K562 (cell line): Measurements from ENCODE around the gene HS3ST2.

Source experiments
- CTCF ChIP-seq, 3 experiments: IDR thresholded peaks in 2 of 3; conservative IDR thresholded peaks in 1 of 3; 2 replicates each; pipeline ENCODE4 v1.5.1; 2011 to 2012; ENCODE audit warnings: low read length in 3 of 3, mild to moderate bottlenecking in 3 of 3, control low read depth in 2 of 3, improper control_type of control experiment in 1 of 3, inconsistent platforms in 1 of 3, low read depth in 1 of 3, mixed read lengths in 1 of 3, moderate library complexity in 1 of 3; ENCODE audit not compliant: insufficient read depth in 2 of 3
- KDM1A ChIP-seq, 2 experiments: fragments of 450-650 bp; IDR thresholded peaks; 2 replicates each; pipeline ENCODE4 v1.6.1; 2016; ENCODE audit warnings: mild to moderate bottlenecking in 2 of 2
- POLR2AphosphoS5 ChIP-seq: IDR thresholded peaks from 2 replicates; pipeline ENCODE4 v1.6.1; 2011; ENCODE audit warnings: mild to moderate bottlenecking, low read depth, low read length, moderate library complexity; ENCODE audit not compliant: control insufficient read depth, insufficient read depth
- RBM25 ChIP-seq: fragments of 200-400 bp; formaldehyde crosslinking; IDR thresholded peaks from 2 replicates; pipeline ENCODE4 v1.6.1; 2018; ENCODE audit warnings: low read length, low read depth, moderate library complexity; ENCODE audit not compliant: severe bottlenecking
- REST ChIP-seq, 2 experiments: fragments of 450-650 bp; formaldehyde crosslinking in 1 of 2; IDR thresholded peaks; 2 replicates each; pipeline versions ENCODE4 v1.4.0 to v1.6.1; 2014 to 2020; ENCODE audit warnings: mild to moderate bottlenecking in 2 of 2, borderline replicate concordance in 1 of 2, low read depth in 1 of 2
- SMC3 ChIP-seq: conservative IDR thresholded peaks from 2 replicates; pipeline ENCODE4 v1.6.1; 2011; ENCODE audit warnings: low read depth, low read length, improper control_type of control experiment; ENCODE audit not compliant: insufficient read depth
- SP2 ChIP-seq: IDR thresholded peaks from 2 replicates; pipeline ENCODE4 v1.6.1; 2011; ENCODE audit warnings: mild to moderate bottlenecking, low read depth, low read length, moderate library complexity; ENCODE audit not compliant: poor library complexity, severe bottlenecking; ENCODE audit errors: extremely low read depth
- TFAP4 ChIP-seq: sonication (generic); formaldehyde crosslinking; IDR thresholded peaks from 2 replicates; pipeline ENCODE4 v1.8.0; 2022; ENCODE audit warnings: missing genetic modification reagents, mild to moderate bottlenecking, moderate library complexity, borderline replicate concordance
- ZNF644 ChIP-seq: fragments of 200-800 bp; sonication (Bioruptor generic); IDR thresholded peaks from 2 replicates; pipeline ENCODE4 v1.6.1; 2016; ENCODE audit warnings: low read depth, missing genetic modification characterization, missing compliant biosample characterization
- ZZZ3 ChIP-seq: fragments of 450-650 bp; IDR thresholded peaks from 2 replicates; pipeline ENCODE4 v1.6.1; 2016; ENCODE audit warnings: antibody characterized with exemption, mild to moderate bottlenecking, moderate library complexity

- TF ChIP-seq ZNF644 (no peak), REST (IDR thresholded peaks at IDR 0.05; ENCODE audit: borderline replicate concordance) (no peak), REST (CRISPR knock-in tag; IDR thresholded peaks at IDR 0.05; ENCODE audit: low read depth) (no peak), ZZZ3 (no peak), TFAP4 (no peak), RBM25 (no peak), CTCF (IDR thresholded peaks at IDR 0.05 in 2 of 3, conservative IDR thresholded peaks at IDR 0.05 in 1 of 3; ENCODE audit: insufficient read depth in 2 of 3, low read depth in 1 of 3, low read length in 3 of 3) (no peak), SMC3 (no peak), POLR2AphosphoS5 (no peak), KDM1A (IDR thresholded peaks at IDR 0.05) (no peak), SP2 (no peak)
Observed at GRCh38 chr16:22815863-22816262, 1.9 kb downstream of the HS3ST2 start.
